HL-60 (cell line): ENCODE data around the gene SPINT2.

Source experiments
- DNase-seq, 2 experiments: peaks; one replicate each; pipeline ENCODE4 v3.0.0-alpha.2; 2010 to 2020; ENCODE audit warnings: low read depth in 1 of 2, low spot score in 1 of 2
- H3K27ac ChIP-seq: fragments of 250-450 bp; sonication (Bioruptor Pico); replicated peaks from 2 replicates; pipeline ENCODE4 v1.5.1; 2020; ENCODE audit warnings: mild to moderate bottlenecking, moderate library complexity
- H3K27me3 ChIP-seq: fragments of 250-450 bp; sonication (Bioruptor Pico); 2 replicates; pipeline ENCODE4 v1.5.1; 2021; ENCODE audit warnings: mild to moderate bottlenecking, moderate library complexity; ENCODE audit not compliant: insufficient read depth, poor library complexity, severe bottlenecking
- H3K4me3 ChIP-seq: replicated peaks from 2 replicates; pipeline ENCODE4 v1.5.1; 2011; ENCODE audit warnings: mild to moderate bottlenecking, control low read depth, low read length; ENCODE audit not compliant: insufficient read depth
- CTCF ChIP-seq: IDR thresholded peaks from one replicate; pipeline ENCODE4 v1.5.1; 2011; ENCODE audit warnings: low read length, control low read depth, inconsistent platforms; ENCODE audit not compliant: insufficient read depth
- GABPA ChIP-seq: IDR thresholded peaks from 2 replicates; pipeline ENCODE4 v1.6.1; 2012; ENCODE audit warnings: low read depth
- POLR2AphosphoS5 ChIP-seq: IDR thresholded peaks from 2 replicates; pipeline ENCODE4 v1.6.1; 2012; ENCODE audit warnings: low read depth
- REST ChIP-seq: IDR thresholded peaks from 2 replicates; pipeline ENCODE4 v1.6.1; 2012; ENCODE audit warnings: low read depth; ENCODE audit not compliant: insufficient replicate concordance
- SPI1 ChIP-seq: IDR thresholded peaks from 2 replicates; pipeline ENCODE4 v1.6.1; 2012; ENCODE audit warnings: low read depth, mild to moderate bottlenecking, borderline replicate concordance

Gene SPINT2

DNA sequence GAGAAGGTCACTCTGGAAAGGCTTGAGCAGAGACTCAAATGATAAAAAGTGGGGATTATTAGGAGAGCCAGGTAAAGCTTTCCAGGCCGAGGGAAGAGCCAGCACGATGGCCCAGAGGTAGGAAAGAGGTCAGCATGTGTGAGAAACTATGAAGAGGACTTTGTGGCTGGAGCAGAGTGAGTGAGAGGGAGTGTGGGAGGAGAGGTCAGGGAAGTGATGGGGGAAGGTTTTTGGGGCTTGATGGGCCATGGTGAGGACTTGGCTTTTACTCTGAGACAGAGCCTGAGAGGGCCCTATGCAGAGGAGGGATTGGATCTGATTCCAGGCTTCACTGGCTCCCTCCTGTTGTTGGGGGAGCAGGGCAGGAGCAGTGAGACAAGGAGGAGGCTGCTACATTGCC lies 76.6 kb downstream of the SPINT2 start:
- no peak for TF ChIP-seq CTCF
- TF ChIP-seq POLR2AphosphoS5 = no peak
- TF ChIP-seq SPI1 = no peak
- TF ChIP-seq REST = no peak
- no peak for TF ChIP-seq GABPA
- no peak for DNase-seq
- Histone ChIP-seq H3K27me3 (no peaks in the 10 kb centered on the region), H3K27ac (no peak overlapping the region), H3K4me3 (no peak overlapping the region)
